HG03432 (cell line): ENCODE measurements around the gene HSD3B2.

Source experiments
- ATAC-seq: cut with Tn5 transposase; IDR thresholded peaks from one replicate; pipeline ENCODE4 v1.9.1; 2021; ENCODE audit warnings: mild to moderate bottlenecking, moderate library complexity; ENCODE audit not compliant: unreplicated experiment

Gene HSD3B2

GRCh38 chr1:119452091-119452490, 37.1 kb downstream of the HSD3B2 start:
- no peak for ATAC-seq

GRCh38 chr1:119453021-119453420, 38.1 kb downstream of the HSD3B2 start:
- ATAC-seq = no peak

DNA sequence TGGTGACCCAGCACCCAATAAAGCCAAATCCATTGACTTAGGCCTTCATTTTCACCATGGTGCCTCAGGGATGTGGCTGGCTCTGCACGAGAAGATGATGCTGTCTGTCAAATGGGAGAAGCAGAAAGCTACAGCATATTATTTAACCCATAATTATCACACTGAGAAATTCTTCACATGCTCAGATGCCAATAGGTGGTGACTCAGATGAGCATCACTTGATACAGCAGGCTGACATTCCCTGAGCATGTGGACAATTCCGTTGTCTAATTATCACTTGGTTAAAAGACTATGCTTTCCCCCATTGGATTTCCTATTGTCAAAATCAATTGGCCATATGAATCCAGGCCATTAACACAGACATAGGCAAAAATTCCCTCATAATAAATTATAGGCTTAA, 48.0 kb downstream of the HSD3B2 start:
- ATAC-seq = no peak

- no peak for ATAC-seq
Measured at GRCh38 chr1:119463569-119463968, 48.6 kb downstream of the HSD3B2 start.

DNA sequence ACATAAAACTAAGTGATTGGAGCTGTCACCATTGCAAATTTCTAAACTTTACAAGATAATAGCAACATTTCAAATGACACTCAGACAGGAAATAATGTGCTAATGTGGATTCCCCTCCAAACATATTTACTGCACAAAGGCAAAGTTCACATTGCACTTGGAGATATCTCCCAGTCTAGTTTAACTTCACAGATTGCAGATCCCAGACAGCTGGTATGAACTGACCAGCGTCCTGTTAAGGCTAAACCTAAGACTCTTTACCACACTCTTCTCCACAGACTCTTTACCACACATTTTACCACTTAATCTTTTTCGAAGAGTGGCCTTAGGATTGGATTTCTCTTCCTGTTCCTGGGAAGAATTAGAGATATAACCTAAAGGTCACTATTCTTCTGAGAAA, 51.5 kb downstream of the HSD3B2 start:
- no peak for ATAC-seq

DNA sequence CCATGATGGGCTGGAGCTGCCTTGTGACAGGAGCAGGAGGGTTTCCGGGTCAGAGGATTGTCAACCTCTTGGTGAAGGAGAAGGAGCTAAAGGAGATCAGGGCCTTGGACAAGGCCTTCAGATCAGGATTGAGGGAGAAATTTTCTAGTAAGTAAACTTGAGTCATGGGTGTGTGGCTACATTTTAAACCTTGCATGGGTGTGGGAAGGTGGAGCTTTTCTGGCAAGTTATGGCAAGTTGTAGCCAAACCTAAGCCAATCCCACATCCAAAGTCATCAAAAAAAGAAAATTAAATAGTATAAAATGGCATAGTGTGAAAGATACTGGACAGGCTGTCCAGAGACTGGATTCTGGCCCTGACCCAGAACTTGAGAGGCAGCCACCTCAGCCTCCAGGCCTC, 52.3 kb downstream of the HSD3B2 start:
- ATAC-seq = no peak

DNA sequence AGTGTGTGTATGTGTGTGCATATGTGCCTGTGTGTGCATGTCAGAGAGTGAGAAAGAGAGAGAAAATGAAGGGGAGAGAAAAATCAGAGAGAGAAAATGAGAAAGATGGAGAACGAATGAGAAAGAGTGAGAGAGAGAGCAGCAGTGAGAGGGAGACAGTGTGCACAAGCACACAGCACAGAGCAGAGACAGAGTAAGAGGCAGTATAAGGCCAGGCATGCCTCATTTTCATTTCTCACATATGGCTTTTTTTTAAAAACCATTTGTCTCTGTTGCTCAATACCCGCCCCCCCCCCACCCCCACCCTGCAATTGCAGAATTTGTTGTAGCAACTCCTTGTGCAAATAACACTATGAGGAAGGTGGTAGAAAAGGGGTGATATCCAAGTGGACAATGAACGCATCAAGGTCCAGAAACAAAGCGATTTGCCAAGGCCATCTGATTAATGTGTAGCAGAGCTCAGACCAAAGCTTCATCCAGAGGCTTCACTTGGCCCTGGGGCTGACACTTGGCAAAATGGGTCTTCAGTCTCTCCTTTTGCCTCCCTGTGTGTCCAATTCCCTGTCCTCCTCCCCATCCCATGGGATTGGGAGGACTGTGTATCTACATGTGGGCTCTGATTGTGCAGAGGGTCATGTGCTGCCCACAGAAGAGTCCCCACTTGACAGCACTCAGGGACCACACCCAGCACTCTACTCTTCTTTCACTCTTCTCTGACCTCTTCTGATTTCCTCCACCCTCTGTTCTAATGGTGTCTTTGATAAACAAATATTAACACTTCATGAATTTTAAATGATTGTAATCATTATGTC, 53.1 kb downstream of the HSD3B2 start:
- ATAC-seq = no peak

- ATAC-seq = no peak
Measured at GRCh38 chr1:119469741-119470140, 54.8 kb downstream of the HSD3B2 start.

- ATAC-seq = no peak
Measured at GRCh38 chr1:119470377-119470776, 55.4 kb downstream of the HSD3B2 start.

GRCh38 chr1:119470958-119471357, 56.0 kb downstream of the HSD3B2 start:
- ATAC-seq = no peak

- ATAC-seq = no peak
Measured at GRCh38 chr1:119471566-119471965, 56.6 kb downstream of the HSD3B2 start.

DNA sequence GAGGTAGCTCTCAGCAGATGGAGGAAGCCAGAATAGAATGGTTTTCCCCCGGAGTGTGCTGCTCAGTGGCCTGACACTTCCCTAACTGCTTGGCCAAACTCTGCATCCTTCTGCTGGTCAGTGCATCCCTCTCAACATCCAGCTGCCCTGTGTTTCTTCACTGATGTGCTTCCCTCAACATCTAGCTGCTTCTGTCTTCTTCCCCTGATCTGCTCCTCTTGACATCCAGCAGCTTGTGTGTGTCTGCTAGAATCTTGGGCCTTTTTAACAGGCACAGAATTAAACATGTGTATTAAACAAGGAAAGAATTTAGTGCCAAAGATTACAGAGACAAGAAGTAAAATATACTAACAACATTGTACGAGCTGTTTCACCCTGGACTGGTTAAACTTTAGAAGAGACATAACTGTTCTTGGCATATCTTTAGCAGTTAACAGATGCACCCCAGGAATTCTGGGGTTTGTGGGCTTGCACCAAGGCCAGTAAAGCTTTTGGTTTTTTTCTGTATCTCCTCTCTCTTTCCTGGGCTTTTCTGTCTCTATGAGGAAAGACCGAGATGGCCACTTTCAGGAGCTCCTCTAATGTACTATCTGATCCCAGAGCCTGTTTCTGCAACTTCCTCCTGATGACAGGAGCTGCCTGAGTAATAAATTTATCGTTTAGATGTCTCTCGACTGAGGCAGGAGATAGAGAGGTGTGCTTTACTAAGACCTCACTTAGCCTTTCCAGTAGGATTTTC, 57.3 kb downstream of the HSD3B2 start:
- no peak for ATAC-seq
